H1 (cell line): ENCODE results near the gene MRTFA. TPM values are rescaled to one million over a fixed set of nuclear protein-coding genes. Genes with fewer than 3 reads are reported as not detected.

Source experiments
- CTCF ChIA-PET: fragments of 300-600 bp; sonication (Branson Sonifier 250); formaldehyde crosslinking; loops from one replicate; lab custom pipeline; 2021; ENCODE audit not compliant: partially characterized antibody; lab: Charles Lee
- POLR2A ChIA-PET: fragments of 300-600 bp; sonication (Branson Sonifier 250); formaldehyde crosslinking; loops from one replicate; lab custom pipeline; 2021; ENCODE audit warnings: inconsistent platforms; ENCODE audit not compliant: partially characterized antibody; lab: Charles Lee
- DNase-seq, 2 experiments: peaks; one replicate each; pipeline versions ENCODE4 v3.0.0 to v3.0.0-alpha.2; 2010 to 2022; ENCODE audit warnings: low spot score in 2 of 2, low read depth in 1 of 2, mixed read lengths in 1 of 2
- FAIRE-seq: peaks from 2 replicates; lab custom pipeline; 2011; peaks lifted over from hg19 to GRCh38; lab: Jason Lieb, UNC
- H2AFZ ChIP-seq: 2 replicates; pipeline ENCODE4 v1.8.1; 2012; ENCODE audit warnings: low read length, inconsistent platforms
- H2AK5ac ChIP-seq: 2 replicates; pipeline ENCODE4 v1.6.1; 2013; ENCODE audit warnings: low read depth, low read length
- H2BK120ac ChIP-seq: replicated peaks from 2 replicates; pipeline ENCODE3; 2013; ENCODE audit warnings: low read depth, low read length, inconsistent platforms
- H2BK12ac ChIP-seq: 2 replicates; pipeline ENCODE4 v1.6.1; 2013; ENCODE audit warnings: low read depth, low read length
- H2BK15ac ChIP-seq: 2 replicates; pipeline ENCODE4 v1.6.1; 2013; ENCODE audit warnings: low read length
- H2BK20ac ChIP-seq: 2 replicates; pipeline ENCODE4 v1.6.1; 2013; ENCODE audit warnings: low read length
- H2BK5ac ChIP-seq: 2 replicates; pipeline ENCODE4 v1.6.1; 2013; ENCODE audit warnings: low read depth, low read length
- H3K14ac ChIP-seq: 2 replicates; pipeline ENCODE4 v1.6.1; 2013; ENCODE audit warnings: inconsistent platforms; ENCODE audit not compliant: insufficient read length
- H3K18ac ChIP-seq: 2 replicates; pipeline ENCODE4 v1.6.1; 2013; ENCODE audit warnings: low read length; ENCODE audit errors: extremely low read depth
- H3K23ac ChIP-seq: 2 replicates; pipeline ENCODE4 v1.6.1; 2013; ENCODE audit warnings: inconsistent platforms; ENCODE audit not compliant: insufficient read length
- H3K23me2 ChIP-seq: 2 replicates; pipeline ENCODE4 v1.6.1; 2013; ENCODE audit warnings: low read depth, low read length
- H3K27ac ChIP-seq: 2 replicates; pipeline ENCODE4 v1.6.1; 2011; ENCODE audit warnings: low read depth, low read length, inconsistent platforms
- H3K27me3 ChIP-seq, 4 experiments: replicated peaks in 1 of 4; 1 replicate in 1 of 4; 2 replicates in 3 of 4; pipeline versions ENCODE4 v1.6.1 to v1.8.1; 2011 to 2013; ENCODE audit warnings: low read length in 3 of 4, mild to moderate bottlenecking in 3 of 4, inconsistent platforms in 2 of 4, mixed read lengths in 2 of 4, moderate library complexity in 1 of 4; ENCODE audit not compliant: control insufficient read depth in 3 of 4, insufficient read depth in 3 of 4; ENCODE audit errors: extremely low read depth in 1 of 4
- H3K36me3 ChIP-seq, 4 experiments: 2 replicates each; pipeline versions ENCODE4 v1.6.1 to v1.8.1; 2011 to 2013; ENCODE audit warnings: mild to moderate bottlenecking in 4 of 4, low read length in 3 of 4, moderate library complexity in 2 of 4, control low read depth in 1 of 4, inconsistent platforms in 1 of 4; ENCODE audit not compliant: insufficient read depth in 4 of 4, control insufficient read depth in 2 of 4
- H3K4ac ChIP-seq: replicated peaks from 2 replicates; pipeline ENCODE3; 2013; ENCODE audit warnings: low read length, low read depth, mixed read lengths, inconsistent platforms; ENCODE audit not compliant: insufficient read length
- H3K4me1 ChIP-seq, 4 experiments: replicated peaks in 1 of 4; 1 replicate in 1 of 4; 2 replicates in 3 of 4; pipeline versions ENCODE4 v1.6.1 to v1.8.1; 2011 to 2013; ENCODE audit warnings: low read length in 3 of 4, inconsistent platforms in 2 of 4, mixed read lengths in 1 of 4; ENCODE audit not compliant: insufficient read depth in 4 of 4, control insufficient read depth in 3 of 4
- H3K4me2 ChIP-seq, 2 experiments: 2 replicates each; pipeline versions ENCODE4 v1.6.1 to v1.8.1; 2011 to 2013; ENCODE audit warnings: low read depth in 2 of 2, low read length in 2 of 2, control low read depth in 1 of 2, inconsistent platforms in 1 of 2, mild to moderate bottlenecking in 1 of 2; ENCODE audit not compliant: insufficient read depth in 1 of 2
- H3K4me3 ChIP-seq, 4 experiments: fragments of 200-600, 300-600 bp in 1 of 4; sonication (generic), shearing (Covaris generic), sonication (Bioruptor Twin) in 1 of 4; 2 replicates each; pipeline versions ENCODE4 v1.5.1 to v1.8.1; 2011 to 2016; ENCODE audit warnings: low read length in 4 of 4, low read depth in 3 of 4, control low read depth in 2 of 4, inconsistent platforms in 2 of 4, mild to moderate bottlenecking in 2 of 4, mixed read lengths in 1 of 4, moderate library complexity in 1 of 4; ENCODE audit not compliant: insufficient read depth in 2 of 4; ENCODE audit errors: extremely low read depth in 1 of 4
- H3K56ac ChIP-seq: replicated peaks from 2 replicates; pipeline ENCODE3; 2013; ENCODE audit warnings: low read depth, mild to moderate bottlenecking, mixed read lengths, low read length, inconsistent platforms; ENCODE audit not compliant: insufficient read length
- H3K79me1 ChIP-seq: 2 replicates; pipeline ENCODE4 v1.6.1; 2013; ENCODE audit warnings: low read depth, low read length, control low read depth
- H3K79me2 ChIP-seq, 2 experiments: 2 replicates each; pipeline versions ENCODE4 v1.6.1 to v1.8.1; 2012 to 2013; ENCODE audit warnings: low read length in 2 of 2, mild to moderate bottlenecking in 2 of 2, inconsistent platforms in 1 of 2; ENCODE audit not compliant: insufficient read depth in 2 of 2, control insufficient read depth in 1 of 2
- H3K9ac ChIP-seq, 4 experiments: replicated peaks in 1 of 4; 1 replicate in 1 of 4; 2 replicates in 3 of 4; pipeline versions ENCODE4 v1.6.1 to v1.8.1; 2011 to 2013; ENCODE audit warnings: low read depth in 3 of 4, low read length in 3 of 4, control low read depth in 2 of 4, mild to moderate bottlenecking in 2 of 4, moderate library complexity in 2 of 4, inconsistent platforms in 1 of 4; ENCODE audit errors: extremely low read depth in 1 of 4
- H3K9me3 ChIP-seq, 2 experiments: 2 replicates each; pipeline versions ENCODE4 v1.6.1 to v1.8.1; 2012 to 2013; ENCODE audit warnings: mild to moderate bottlenecking in 2 of 2, moderate library complexity in 2 of 2, control low read depth in 1 of 2, inconsistent platforms in 1 of 2, low read depth in 1 of 2, low read length in 1 of 2, mixed read lengths in 1 of 2; ENCODE audit not compliant: insufficient read depth in 2 of 2
- H4K20me1 ChIP-seq, 2 experiments: replicated peaks in 1 of 2; 2 replicates each; pipeline versions ENCODE3 to v1.8.1; 2011 to 2013; ENCODE audit warnings: inconsistent platforms in 2 of 2, low read length in 2 of 2, mild to moderate bottlenecking in 1 of 2; ENCODE audit not compliant: insufficient read depth in 2 of 2, control insufficient read depth in 1 of 2
- H4K5ac ChIP-seq: 2 replicates; pipeline ENCODE4 v1.6.1; 2013; ENCODE audit warnings: low read length, low read depth, mixed read lengths, inconsistent platforms; ENCODE audit not compliant: insufficient read length
- H4K8ac ChIP-seq: 2 replicates; pipeline ENCODE4 v1.8.0; 2013; ENCODE audit warnings: mild to moderate bottlenecking, moderate library complexity, low read length, inconsistent platforms; ENCODE audit not compliant: insufficient read depth; ENCODE audit errors: extremely low read depth
- H4K91ac ChIP-seq: replicated peaks from 2 replicates; pipeline ENCODE3; 2013; ENCODE audit warnings: low read length, mixed read lengths, inconsistent platforms; ENCODE audit not compliant: insufficient read length
- ASH2L ChIP-seq: fragments of 200-600, 300-600 bp; sonication (generic); IDR thresholded peaks from one replicate; pipeline ENCODE4 v1.7.1; 2017; ENCODE audit warnings: low read length
- CBX8 ChIP-seq: fragments of 300-800, 300-1000 bp; sonication (generic); IDR thresholded peaks from 2 replicates; pipeline ENCODE4 v1.7.1; 2016; ENCODE audit warnings: low read depth, low read length, borderline replicate concordance
- CHD2 ChIP-seq: IDR thresholded peaks from 2 replicates; pipeline ENCODE4 v1.6.1; 2012; ENCODE audit warnings: low read length, improper control_type of control experiment
- EGR1 ChIP-seq: IDR thresholded peaks from 2 replicates; pipeline ENCODE4 v1.6.1; 2011; ENCODE audit warnings: low read depth, low read length, borderline replicate concordance
- EP300 ChIP-seq, 2 experiments: IDR thresholded peaks; 1 replicate in 1 of 2; 2 replicates in 1 of 2; pipeline ENCODE4 v1.6.1; 2011 to 2012; ENCODE audit warnings: low read depth in 2 of 2, low read length in 2 of 2, mild to moderate bottlenecking in 2 of 2, borderline replicate concordance in 1 of 2, inconsistent platforms in 1 of 2, moderate library complexity in 1 of 2
- FOSL1 ChIP-seq: IDR thresholded peaks from 2 replicates; pipeline ENCODE4 v1.6.1; 2011; ENCODE audit warnings: mild to moderate bottlenecking, low read depth, low read length, moderate library complexity; ENCODE audit not compliant: insufficient read depth
- KDM1A ChIP-seq: fragments of 200-600, 300-600 bp; sonication (generic); IDR thresholded peaks from 2 replicates; pipeline ENCODE4 v1.7.1; 2016; ENCODE audit warnings: mild to moderate bottlenecking, low read length, borderline replicate concordance
- NRF1 ChIP-seq: IDR thresholded peaks from 2 replicates; pipeline ENCODE4 v1.6.1; 2011; ENCODE audit warnings: mild to moderate bottlenecking, low read depth, low read length, improper control_type of control experiment
- PHF8 ChIP-seq: fragments of 200-600 bp; sonication (generic); conservative IDR thresholded peaks from 2 replicates; pipeline ENCODE4 v1.7.1; 2012; ENCODE audit warnings: low read depth, mild to moderate bottlenecking, inconsistent platforms, low read length, moderate library complexity
- POLR2AphosphoS5 ChIP-seq: IDR thresholded peaks from 2 replicates; pipeline ENCODE4 v1.6.1; 2011; ENCODE audit warnings: low read depth, low read length
- SP2 ChIP-seq: IDR thresholded peaks from 2 replicates; pipeline ENCODE4 v1.6.1; 2012; ENCODE audit warnings: mild to moderate bottlenecking, low read length, inconsistent platforms
- SRF ChIP-seq: IDR thresholded peaks from 2 replicates; pipeline ENCODE4 v1.6.1; 2011; ENCODE audit warnings: mild to moderate bottlenecking, low read depth, low read length, moderate library complexity
- WGBS, 2 experiments: shearing (Covaris generic) in 1 of 2; methylation state at CpG; one replicate each; pipeline versions ENCODE4 v1.1.6 to v1.1.7; 2013 to 2015; ENCODE audit warnings: low lambda C conversion rate in 2 of 2, mixed read lengths in 2 of 2, inconsistent platforms in 1 of 2, low coverage in 1 of 2, missing lambda C conversion rate in 1 of 2; ENCODE audit not compliant: insufficient replicate concordance in 2 of 2, insufficient coverage in 1 of 2, insufficient read length in 1 of 2; ENCODE audit errors: extremely low coverage in 1 of 2, missing lambda C conversion rate in 1 of 2; 5-methylcytosine and 5-hydroxymethylcytosine counted together
- polyA plus RNA-seq, 7 experiments: library from polyadenylated mRNA; depleted of rRNA in 3 of 7; stranded (reverse) in 5 of 7; unstranded in 2 of 7; fragments of >200 nt in 5 of 7; fragments of 200-250 nt in 2 of 7; gene quantifications; 1 replicate in 5 of 7; 2 replicates in 1 of 7; 4 replicates in 1 of 7; pipeline versions ENCODE4 v1.2.1 to v1.2.3, GENCODE V29; 2011 to 2013; ENCODE audit warnings: missing spikeins in 2 of 7, mixed read lengths in 2 of 7
- total RNA-seq: library from RNA; stranded (reverse); fragmentation: NEBNext Ultra II Directional; extraction: Animal tissue kit (Norgen Biotek cat#: 25700); gene quantifications from 2 replicates; pipeline ENCODE4 v1.2.1, GENCODE V29; 2021
- TF ChIP-seq, protein P1 (sequence below): IDR thresholded peaks from 2 replicates; pipeline ENCODE4 v1.6.1; 2012; ENCODE audit warnings: inconsistent platforms

The MRTFA gene
- total and polyA plus RNA-seq, 2 of the 8 experiments (the other 6 are each of a cell fraction or from before 2014, with no cell fraction given) = 5.4 to 37.9 TPM

DNA sequence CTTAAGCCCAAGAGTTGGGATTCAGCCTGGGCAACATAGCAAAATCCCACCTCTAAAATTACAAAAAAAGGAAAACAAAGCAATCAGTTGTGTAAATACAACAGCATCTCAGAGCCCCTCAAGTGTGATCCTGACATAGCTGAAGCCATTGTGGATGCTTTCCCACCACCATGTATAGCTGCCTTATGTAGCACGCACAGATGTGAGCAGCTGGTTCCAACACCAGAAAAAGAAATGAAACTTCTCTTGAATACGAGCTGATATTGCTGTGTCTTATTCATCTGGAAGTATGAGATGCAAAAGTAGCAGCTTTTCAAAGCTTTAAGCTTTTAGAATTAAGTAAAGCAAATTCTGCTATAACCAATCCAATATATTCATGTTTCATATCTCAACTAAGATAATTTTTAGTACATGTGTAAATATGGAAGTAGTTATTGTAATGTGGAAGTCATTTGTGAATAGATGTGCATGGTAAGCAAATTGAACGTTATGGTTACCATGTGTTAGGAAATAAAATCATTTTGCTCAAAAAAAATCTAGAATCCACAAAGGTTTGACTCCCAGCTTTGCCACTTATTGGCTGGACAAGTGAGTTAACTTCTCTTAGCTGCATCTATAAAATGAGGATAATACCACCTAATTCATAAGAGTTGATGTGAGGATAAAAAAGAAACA is 203.0 kb downstream of the MRTFA start:
- Histone ChIP-seq H2BK12ac (no peak overlapping the region), H3K18ac (no peak overlapping the region), H3K27ac (no peak overlapping the region), H2BK20ac (no peak overlapping the region), H2AK5ac (no peak overlapping the region), H3K27me3 (no peaks in the 10 kb centered on the region), H3K23me2 (no peaks in the 10 kb centered on the region), H3K4ac (no peak overlapping the region), H4K8ac (no peak overlapping the region), H3K36me3 (peaks cover 0 to 10% (median 4%) of the 10 kb centered on the region in 4 experiments; a peak in 4 of 8 replicates), H3K14ac (no peak overlapping the region), H2AFZ (no peak overlapping the region), H3K9ac (no peak overlapping the region), H3K56ac (no peak overlapping the region), H2BK5ac (no peak overlapping the region), H2BK120ac (no peak overlapping the region), H4K91ac (no peak overlapping the region), H4K20me1 (peaks cover 2% of the 10 kb centered on the region in 2 experiments), H3K4me2 (no peak overlapping the region), H2BK15ac (no peak overlapping the region), H3K23ac (no peak overlapping the region), H3K4me1 (no peaks in the 10 kb centered on the region; a peak in 1 of 7 replicates), H3K9me3 (no peaks in the 10 kb centered on the region), H3K79me1 (peaks cover 2% of the 10 kb centered on the region; the same call in 1 of the 2 replicates), H3K79me2 (no peaks in the 10 kb centered on the region), H3K4me3 (no peak overlapping the region), H4K5ac (no peak overlapping the region)
- CTCF ChIA-PET = interaction anchor here (0.7 to 1.3 kb wide), 9 partner anchors 8 to 466 kb away, joined by 3 to 7 read pairs (median 3); no protein-coding TSS in a partner anchor
- POLR2A ChIA-PET = interaction anchor here (1.3 kb wide), 1 partner anchor 16 kb away, joined by 3 read pairs; no protein-coding TSS in a partner anchor
- DNase-seq (no peak), FAIRE-seq (no peak)
- 86% methylated on average over 3 of the region's 3 CpGs; no CpG with 5 or more reads in 1 of the 2 experiments for WGBS, 2 experiments
- TF ChIP-seq EGR1 (no peak), SRF (no peak), KDM1A (no peak), EP300 (IDR thresholded peaks at IDR 0.05; ENCODE audit: borderline replicate concordance in 1 of 2, low read depth in 2 of 2, low read length in 2 of 2) (no peak), ASH2L (no peak), FOSL1 (no peak), CBX8 (no peak), SP2 (no peak), CHD2 (no peak), POLR2AphosphoS5 (no peak), NRF1 (no peak), PHF8 (no peak)
- TF ChIP-seq, protein P1, sequence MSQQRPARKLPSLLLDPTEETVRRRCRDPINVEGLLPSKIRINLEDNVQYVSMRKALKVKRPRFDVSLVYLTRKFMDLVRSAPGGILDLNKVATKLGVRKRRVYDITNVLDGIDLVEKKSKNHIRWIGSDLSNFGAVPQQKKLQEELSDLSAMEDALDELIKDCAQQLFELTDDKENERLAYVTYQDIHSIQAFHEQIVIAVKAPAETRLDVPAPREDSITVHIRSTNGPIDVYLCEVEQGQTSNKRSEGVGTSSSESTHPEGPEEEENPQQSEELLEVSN = no peak
